ENCODE data around the gene SLAIN2.

Gene SLAIN2

GRCh38 chr4:48470570-48470969, 129.2 kb downstream of the SLAIN2 start:
- no peak overlapping the region for H3K4me3 Mint-ChIP-seq
- no peaks in the 10 kb centered on the region for H3K4me1 Mint-ChIP-seq
- DNase-seq (ENCODE audit: low spot score in 2 of 2) (peak in 1 of 2 donors; percentile 25), ATAC-seq (peak; percentile 57)
- H3K9me3 Mint-ChIP-seq, result no peaks in the 10 kb centered on the region
- no peak overlapping the region for H3K27ac Mint-ChIP-seq
- no peaks in the 10 kb centered on the region for H3K36me3 Mint-ChIP-seq

- ATAC-seq (no peak), DNase-seq (ENCODE audit: low spot score in 2 of 2) (no peak)
- H3K9me3 Mint-ChIP-seq, result no peaks in the 10 kb centered on the region
- no peaks in the 10 kb centered on the region for H3K4me1 Mint-ChIP-seq
- no peak overlapping the region for H3K27ac Mint-ChIP-seq
- H3K4me3 Mint-ChIP-seq, result no peak overlapping the region
- H3K36me3 Mint-ChIP-seq, result no peaks in the 10 kb centered on the region
These were observed 131.5 kb downstream of the SLAIN2 start for GRCh38 chr4:48472794-48473193.

- H3K9me3 Mint-ChIP-seq, result no peaks in the 10 kb centered on the region
- H3K4me1 Mint-ChIP-seq, result no peaks in the 10 kb centered on the region
- ATAC-seq (no peak), DNase-seq (ENCODE audit: low spot score in 2 of 2) (no peak)
- no peaks in the 10 kb centered on the region for H3K36me3 Mint-ChIP-seq
- H3K27ac Mint-ChIP-seq, result no peak overlapping the region
- no peak overlapping the region for H3K4me3 Mint-ChIP-seq
These were observed 134.4 kb downstream of the SLAIN2 start for GRCh38 chr4:48475770-48476169.
